HEK293 (cell line): ENCODE results near the gene SEMA6D.

Source experiments
- CTCF ChIA-PET: fragments of 350-600 bp; formaldehyde crosslinking; extraction: SDS; loops from one replicate; lab custom pipeline; 2021; ENCODE audit warnings: antibody characterized with exemption; lab: Yijun Ruan, JAX
- POLR2A ChIA-PET: fragments of 300-600 bp; formaldehyde crosslinking; extraction: SDS; loops from one replicate; lab custom pipeline; 2020; ENCODE audit warnings: antibody characterized with exemption, inconsistent platforms; lab: Yijun Ruan, JAX
- H3K27ac ChIP-seq: fragments of 200-500 bp; sonication (Bioruptor generic); 2 replicates; pipeline ENCODE4 v1.5.1; 2014; ENCODE audit warnings: low read depth, low read length, control low read depth, inconsistent platforms; ENCODE audit errors: extremely low read depth
- H3K36me3 ChIP-seq, 2 experiments: fragments of 200-500 bp in 1 of 2; sonication (Bioruptor generic) in 1 of 2; 1 replicate in 1 of 2; 2 replicates in 1 of 2; pipeline ENCODE4 v1.5.1; 2014 to 2017; ENCODE audit warnings: inconsistent platforms in 2 of 2, low read length in 2 of 2; ENCODE audit not compliant: control insufficient read depth in 2 of 2, insufficient read depth in 1 of 2
- H3K4me1 ChIP-seq: fragments of 200-500 bp; sonication (Bioruptor generic); 2 replicates; pipeline ENCODE4 v1.5.1; 2014; ENCODE audit warnings: mild to moderate bottlenecking, low read length, inconsistent platforms; ENCODE audit not compliant: control insufficient read depth, insufficient read depth
- H3K4me3 ChIP-seq: 2 replicates; pipeline ENCODE4 v1.5.1; 2011; ENCODE audit warnings: low read depth, mild to moderate bottlenecking, control low read depth, low read length, moderate library complexity
- H3K9me3 ChIP-seq: fragments of 200-500 bp; sonication (Bioruptor generic); 2 replicates; pipeline ENCODE4 v1.5.1; 2014; ENCODE audit warnings: low read depth, low read length, inconsistent platforms; ENCODE audit not compliant: control insufficient read depth, insufficient read depth
- GLI4 ChIP-seq: fragments of 450-650 bp; formaldehyde crosslinking; IDR thresholded peaks from 2 replicates; pipeline ENCODE4 v1.5.1; 2016; ENCODE audit warnings: missing biosample characterization, missing genetic modification characterization
- HOXD13 ChIP-seq: sonication (generic); formaldehyde crosslinking; IDR thresholded peaks from 2 replicates; pipeline ENCODE4 v1.8.0; 2022; ENCODE audit warnings: missing genetic modification reagents, borderline replicate concordance
- KLF8 ChIP-seq: fragments of 450-650 bp; formaldehyde crosslinking; IDR thresholded peaks from 2 replicates; pipeline ENCODE4 v1.5.1; 2016; ENCODE audit warnings: missing biosample characterization, missing genetic modification characterization
- OVOL3 ChIP-seq: fragments of 450-650 bp; formaldehyde crosslinking; IDR thresholded peaks from 2 replicates; pipeline ENCODE4 v1.5.1; 2016; ENCODE audit warnings: missing biosample characterization, missing genetic modification characterization
- PRDM10 ChIP-seq: fragments of 450-650 bp; formaldehyde crosslinking; IDR thresholded peaks from 2 replicates; pipeline ENCODE4 v1.5.1; 2016; ENCODE audit warnings: missing biosample characterization, missing genetic modification characterization
- SALL2 ChIP-seq: fragments of 450-650 bp; formaldehyde crosslinking; IDR thresholded peaks from 2 replicates; pipeline ENCODE4 v1.5.0; 2017; ENCODE audit warnings: missing biosample characterization, mild to moderate bottlenecking, missing genetic modification characterization, borderline replicate concordance
- ZBTB1 ChIP-seq: fragments of 450-650 bp; formaldehyde crosslinking; IDR thresholded peaks from 2 replicates; pipeline ENCODE4 v1.5.1; 2016; ENCODE audit warnings: missing biosample characterization, missing genetic modification characterization
- ZBTB10 ChIP-seq: fragments of 450-650 bp; formaldehyde crosslinking; IDR thresholded peaks from 2 replicates; pipeline ENCODE4 v1.5.1; 2016; ENCODE audit warnings: missing biosample characterization, missing genetic modification characterization
- ZBTB21 ChIP-seq: fragments of 450-650 bp; formaldehyde crosslinking; IDR thresholded peaks from 2 replicates; pipeline ENCODE4 v1.5.1; 2017; ENCODE audit warnings: missing biosample characterization, missing genetic modification characterization
- ZNF112 ChIP-seq: fragments of 450-650 bp; formaldehyde crosslinking; IDR thresholded peaks from 2 replicates; pipeline ENCODE4 v1.5.0; 2017; ENCODE audit warnings: missing biosample characterization, missing genetic modification characterization
- ZNF140 ChIP-seq: fragments of 450-650 bp; formaldehyde crosslinking; IDR thresholded peaks from 2 replicates; pipeline ENCODE4 v1.5.1; 2016; ENCODE audit warnings: missing biosample characterization, missing genetic modification characterization
- ZNF19 ChIP-seq: fragments of 450-650 bp; formaldehyde crosslinking; IDR thresholded peaks from 2 replicates; pipeline ENCODE4; 2016; ENCODE audit warnings: missing biosample characterization, missing genetic modification characterization, low read depth
- ZNF211 ChIP-seq: fragments of 450-650 bp; formaldehyde crosslinking; IDR thresholded peaks from 2 replicates; pipeline ENCODE4 v1.5.1; 2016; ENCODE audit warnings: low read depth, missing biosample characterization, missing genetic modification characterization
- ZNF501 ChIP-seq: fragments of 450-650 bp; formaldehyde crosslinking; IDR thresholded peaks from 2 replicates; pipeline ENCODE4 v1.5.1; 2016; ENCODE audit warnings: missing biosample characterization, missing genetic modification characterization
- ZNF521 ChIP-seq: fragments of 450-650 bp; formaldehyde crosslinking; IDR thresholded peaks from 2 replicates; pipeline ENCODE4 v1.5.1; 2017; ENCODE audit warnings: missing biosample characterization, mild to moderate bottlenecking, missing genetic modification characterization
- ZNF561 ChIP-seq: fragments of 450-650 bp; IDR thresholded peaks from 2 replicates; pipeline ENCODE4 v1.5.1; 2018; ENCODE audit warnings: missing biosample characterization, missing genetic modification characterization, borderline replicate concordance
- ZNF580 ChIP-seq: fragments of 450-650 bp; formaldehyde crosslinking; IDR thresholded peaks from 2 replicates; pipeline ENCODE4 v1.5.1; 2016; ENCODE audit warnings: missing biosample characterization, missing genetic modification characterization
- ZNF600 ChIP-seq: fragments of 450-650 bp; formaldehyde crosslinking; IDR thresholded peaks from 2 replicates; pipeline ENCODE4 v1.5.1; 2016; ENCODE audit warnings: missing biosample characterization, missing genetic modification characterization
- ZNF610 ChIP-seq: fragments of 450-650 bp; formaldehyde crosslinking; IDR thresholded peaks from 2 replicates; pipeline ENCODE4 v1.5.1; 2016; ENCODE audit warnings: missing biosample characterization, missing genetic modification characterization, borderline replicate concordance
- ZNF626 ChIP-seq: fragments of 450-650 bp; sonication (Bioruptor Pico); formaldehyde crosslinking; IDR thresholded peaks from 2 replicates; pipeline ENCODE4 v1.5.1; 2018; ENCODE audit warnings: missing biosample characterization, missing genetic modification characterization, inconsistent platforms
- ZNF664 ChIP-seq: fragments of 450-650 bp; formaldehyde crosslinking; IDR thresholded peaks from 2 replicates; pipeline ENCODE4 v1.5.1; 2016; ENCODE audit warnings: missing biosample characterization, missing genetic modification characterization
- ZNF677 ChIP-seq: fragments of 450-650 bp; IDR thresholded peaks from 2 replicates; pipeline ENCODE4 v1.5.0; 2018; ENCODE audit warnings: missing biosample characterization, mild to moderate bottlenecking, missing genetic modification characterization, moderate library complexity
- ZNF704 ChIP-seq: fragments of 450-650 bp; formaldehyde crosslinking; IDR thresholded peaks from 2 replicates; pipeline ENCODE4 v1.5.1; 2016; ENCODE audit warnings: missing biosample characterization, missing genetic modification characterization

The SEMA6D gene

GRCh38 chr15:47812470-47812999, 95.2 kb downstream of the SEMA6D start:
- CTCF ChIA-PET = no interaction called here
- POLR2A ChIA-PET = no interaction called here
- Histone ChIP-seq H3K4me3 (no peak overlapping the region), H3K36me3 (no peaks in the 10 kb centered on the region), H3K27ac (no peak overlapping the region), H3K9me3 (no peaks in the 10 kb centered on the region), H3K4me1 (no peaks in the 10 kb centered on the region)
- TF ChIP-seq HOXD13 (CRISPR knock-in tag) = no peak
- TF ChIP-seq ZNF521 (tag by site-specific recombination) = no peak
- TF ChIP-seq ZNF580 (tag by site-specific recombination) = no peak

- ChIA-PET POLR2A (no interaction called here), CTCF (interaction anchor here (1.0 kb wide), 1 partner anchor 102 kb away, joined by 3 read pairs; no protein-coding TSS in a partner anchor)
- no peaks in the 10 kb centered on the region for H3K9me3 ChIP-seq
- H3K4me3 ChIP-seq = no peak overlapping the region
- TF ChIP-seq KLF8 = no peak
- TF ChIP-seq ZNF19 (tag by site-specific recombination) = no peak
- TF ChIP-seq ZNF211 = no peak
- no peak for TF ChIP-seq ZNF501 (tag by site-specific recombination)
- no peak for TF ChIP-seq ZNF600 (tag by site-specific recombination)
- no peak for TF ChIP-seq OVOL3 (tag by site-specific recombination)
- H3K27ac ChIP-seq = no peak overlapping the region
- H3K36me3 ChIP-seq = no peaks in the 10 kb centered on the region
- H3K4me1 ChIP-seq = no peaks in the 10 kb centered on the region
Observed at GRCh38 chr15:47813748-47814384, 96.6 kb downstream of the SEMA6D start.

GRCh38 chr15:47814620-47815019, 97.3 kb downstream of the SEMA6D start:
- ChIA-PET CTCF (no interaction called here), POLR2A (no interaction called here)
- no peaks in the 10 kb centered on the region for H3K36me3 ChIP-seq

More at GRCh38 chr15:47814620-47815019, 97.3 kb downstream of the SEMA6D start:
- Histone ChIP-seq H3K4me1 (no peaks in the 10 kb centered on the region), H3K4me3 (no peak overlapping the region), H3K9me3 (no peaks in the 10 kb centered on the region), H3K27ac (no peak overlapping the region)
- TF ChIP-seq ZNF664 (tag by site-specific recombination) (no peak), ZNF626 (no peak), ZNF561 (tag by site-specific recombination) (no peak), ZNF140 (tag by site-specific recombination) (no peak), ZNF704 (no peak), ZNF610 (tag by site-specific recombination) (no peak), ZNF677 (tag by site-specific recombination) (no peak), ZBTB10 (tag by site-specific recombination) (no peak), SALL2 (no peak), GLI4 (tag by site-specific recombination) (no peak), ZNF112 (tag by site-specific recombination) (no peak), PRDM10 (tag by site-specific recombination) (no peak), ZBTB21 (tag by site-specific recombination) (no peak), ZBTB1 (no peak)
